NCI-H446 (cell line): ENCODE results near the gene GUCY1A2.
"Not testable (repeated sequence)": the region's sequence is repeated elsewhere in the genome, so short reads cannot be mapped to it uniquely, and the experiment has no call there.

Experiments used
- DNase-seq, 2 experiments: peaks; one replicate each; lab custom pipeline; 2025; lab: John Stamatoyannopoulos, UW

GUCY1A2 gene

GRCh38 chr11:106834567-106834966 is 183.7 kb downstream of the GUCY1A2 start:
- no peak for DNase-seq

DNA sequence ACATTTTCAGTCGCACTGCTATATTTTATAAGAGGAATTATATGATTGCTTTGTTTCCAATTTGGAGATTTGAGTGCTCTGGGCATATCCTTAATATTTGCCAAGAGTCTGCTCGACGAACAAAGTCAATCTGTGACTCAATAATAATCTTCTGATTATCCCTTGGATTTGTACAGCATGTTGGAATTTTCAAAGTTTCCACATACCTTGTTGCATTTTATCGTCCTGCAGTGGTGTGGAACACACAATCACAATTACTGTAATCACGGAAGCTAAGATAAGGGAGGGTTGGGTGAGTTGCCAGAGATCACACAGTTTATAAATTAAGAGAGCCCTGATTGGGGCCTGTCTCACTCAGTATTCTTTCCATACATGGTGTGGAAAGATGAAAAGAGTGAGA is 189.3 kb downstream of the GUCY1A2 start:
- no peak for DNase-seq

GRCh38 chr11:106828576-106828975 is 189.7 kb downstream of the GUCY1A2 start:
- no peak for DNase-seq

- DNase-seq = no peak
Measured at GRCh38 chr11:106827687-106828086, 190.6 kb downstream of the GUCY1A2 start.

- not testable (repeated sequence) for DNase-seq
Measured at GRCh38 chr11:106826558-106826957, 191.7 kb downstream of the GUCY1A2 start.

DNA sequence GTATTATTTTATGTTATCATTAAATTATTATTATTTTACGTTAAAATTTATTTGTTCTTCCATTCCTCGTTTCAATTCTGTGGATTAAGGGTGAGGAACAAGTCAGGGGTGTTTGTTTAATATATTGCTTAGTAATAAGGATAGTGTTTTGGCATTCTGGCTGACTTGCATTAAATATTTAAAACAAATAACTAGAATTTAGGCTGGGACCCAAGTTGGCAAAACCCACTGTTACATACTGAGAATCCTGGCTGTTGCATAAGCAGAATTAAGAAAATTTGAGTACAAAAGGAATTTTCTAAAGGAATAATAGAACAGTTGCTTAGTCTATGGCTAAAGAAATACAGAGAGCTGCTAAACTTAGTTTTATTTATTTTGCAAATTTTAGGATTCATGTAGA is 196.4 kb downstream of the GUCY1A2 start:
- DNase-seq = no peak

- DNase-seq = no peak
Measured at GRCh38 chr11:106821291-106821690, 197.0 kb downstream of the GUCY1A2 start.

GRCh38 chr11:106818443-106818842 is 199.8 kb downstream of the GUCY1A2 start:
- no peak for DNase-seq

DNA sequence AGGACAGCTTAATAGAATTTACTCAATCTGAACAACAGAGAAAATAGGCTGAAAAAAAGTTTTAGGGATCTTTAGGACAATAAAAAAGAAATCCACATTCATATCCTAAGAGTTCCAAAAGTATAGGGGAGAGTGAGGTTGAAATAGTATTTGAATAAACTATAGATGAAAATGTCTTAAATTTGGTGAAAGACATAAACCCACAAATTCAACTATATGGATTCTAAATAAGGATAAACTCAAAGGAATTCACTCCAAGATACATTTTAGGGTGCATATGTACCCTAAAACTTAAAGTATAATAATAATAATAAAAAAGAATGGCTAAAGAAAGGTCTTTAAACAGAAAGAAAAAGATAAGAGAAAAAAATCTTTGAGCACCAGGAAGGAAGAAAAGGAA is 203.1 kb downstream of the GUCY1A2 start:
- DNase-seq = no peak

DNA sequence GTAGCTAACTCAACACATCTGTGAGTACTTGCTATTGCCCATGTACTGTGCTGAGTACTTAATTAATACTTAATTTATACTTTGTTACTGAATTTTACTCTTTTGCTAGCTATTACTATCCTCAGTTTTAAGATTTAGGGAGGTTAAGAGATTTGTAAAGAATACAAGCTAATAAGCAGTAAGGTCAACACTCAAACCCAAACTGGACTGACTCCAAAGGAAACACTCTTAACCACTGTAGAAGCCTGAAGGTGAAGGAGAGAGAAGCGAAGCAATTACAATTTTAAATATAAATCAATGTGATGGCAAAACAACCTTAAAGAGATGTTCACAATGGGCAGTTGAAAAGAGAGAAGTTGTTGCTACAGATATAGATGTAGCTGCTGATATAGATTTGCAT is 204.5 kb downstream of the GUCY1A2 start:
- DNase-seq = no peak

DNA sequence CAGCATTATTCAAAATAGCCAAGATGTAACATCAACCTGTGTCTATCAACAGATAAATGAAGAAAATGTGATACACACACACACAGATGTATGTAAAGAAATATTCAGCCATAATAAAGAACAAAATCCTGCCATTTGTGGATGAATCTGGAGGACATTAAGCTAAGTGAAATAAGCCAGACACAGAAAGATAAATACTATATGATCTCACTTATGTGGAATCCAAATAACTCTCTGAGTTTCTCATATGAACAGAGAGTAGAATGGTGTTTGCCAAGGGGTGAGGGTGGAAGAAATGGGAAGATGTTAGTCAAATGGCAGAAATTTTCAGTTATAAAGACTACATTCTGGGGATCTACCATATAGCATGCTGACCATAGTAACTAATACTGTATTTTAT is 224.2 kb downstream of the GUCY1A2 start:
- no peak for DNase-seq

GRCh38 chr11:106789406-106789805 is 228.9 kb downstream of the GUCY1A2 start:
- DNase-seq = no peak

DNA sequence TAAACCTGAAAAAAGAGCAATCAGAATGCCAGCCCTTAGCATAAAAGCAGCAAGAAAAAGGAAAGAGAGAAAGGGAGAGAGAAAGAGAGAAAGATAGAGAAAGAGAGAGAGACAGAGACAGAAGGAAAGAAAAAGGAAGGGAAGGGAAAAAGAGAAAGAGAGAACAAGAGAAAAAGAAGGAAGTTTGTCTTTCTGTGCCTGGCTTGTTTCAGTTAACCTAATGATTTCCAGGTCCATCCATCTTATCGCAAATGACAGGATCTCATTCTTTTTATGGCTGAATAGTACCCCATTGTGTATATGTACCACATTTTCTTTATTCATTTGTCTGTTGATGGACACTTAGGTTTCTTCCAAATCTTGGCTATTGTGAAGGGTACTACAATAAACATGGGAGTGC is 230.8 kb downstream of the GUCY1A2 start:
- no peak for DNase-seq

- no peak for DNase-seq
Measured at GRCh38 chr11:106785913-106786650, 232.2 kb downstream of the GUCY1A2 start.

GRCh38 chr11:106777302-106777701 is 241.0 kb downstream of the GUCY1A2 start:
- not testable (repeated sequence) for DNase-seq

GRCh38 chr11:106770489-106771085 is 247.7 kb downstream of the GUCY1A2 start:
- no peak for DNase-seq

- no peak for DNase-seq
Measured at GRCh38 chr11:106765469-106766258, 252.6 kb downstream of the GUCY1A2 start.

DNA sequence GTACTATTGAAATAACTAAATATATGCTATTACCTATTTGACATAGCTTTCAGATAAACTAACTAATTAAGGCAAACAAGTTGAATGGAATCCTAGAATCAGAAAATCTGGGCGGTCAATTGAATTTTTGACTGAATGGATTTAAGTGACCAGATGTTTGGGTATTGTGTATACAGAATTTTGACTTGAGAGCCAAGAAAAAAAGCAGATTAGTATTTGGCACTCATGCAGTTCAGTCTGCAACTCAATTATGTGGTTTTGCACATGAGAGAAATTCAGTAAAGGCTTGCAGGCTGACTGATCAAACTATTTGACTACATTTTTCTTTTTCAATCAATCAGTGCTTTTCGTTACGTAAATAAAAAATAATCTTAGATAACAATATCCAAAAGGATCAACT is 254.8 kb downstream of the GUCY1A2 start:
- DNase-seq = peak; percentile 33 to 67

DNA sequence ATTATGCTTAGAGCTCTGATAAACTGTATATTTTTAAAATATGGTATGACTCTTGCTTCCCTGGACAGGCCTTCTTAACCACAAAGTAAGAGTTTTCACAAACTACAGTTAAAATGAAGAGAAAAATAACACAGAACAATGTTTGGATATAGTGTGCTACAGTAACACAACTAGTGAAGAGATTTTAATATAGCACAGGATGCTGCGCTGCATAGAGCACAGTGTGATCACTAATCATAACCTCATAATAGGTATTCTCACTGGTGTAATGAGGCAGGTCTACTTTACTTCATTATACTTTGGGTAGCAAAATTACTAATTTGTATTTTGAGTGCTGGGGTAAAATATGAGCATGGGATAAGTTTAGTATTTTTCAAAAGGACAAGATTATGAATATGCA is 256.5 kb downstream of the GUCY1A2 start:
- DNase-seq = no peak

- no peak for DNase-seq
Measured at GRCh38 chr11:106761240-106761639, 257.0 kb downstream of the GUCY1A2 start.

GRCh38 chr11:106748059-106748458 is 270.2 kb downstream of the GUCY1A2 start:
- no peak for DNase-seq

- DNase-seq = no peak
Measured at GRCh38 chr11:106745941-106746340, 272.3 kb downstream of the GUCY1A2 start.

GRCh38 chr11:106733635-106734034 is 284.6 kb downstream of the GUCY1A2 start:
- DNase-seq = no peak
